ENCODE data around the gene TRABD. TPM values are rescaled to one million over a fixed set of nuclear protein-coding genes. Genes with fewer than 3 reads are reported as not detected.
"Not testable (repeated sequence)": the region's sequence is repeated elsewhere in the genome, so short reads cannot be mapped to it uniquely, and the experiment has no call there.

Gene TRABD, protein sequence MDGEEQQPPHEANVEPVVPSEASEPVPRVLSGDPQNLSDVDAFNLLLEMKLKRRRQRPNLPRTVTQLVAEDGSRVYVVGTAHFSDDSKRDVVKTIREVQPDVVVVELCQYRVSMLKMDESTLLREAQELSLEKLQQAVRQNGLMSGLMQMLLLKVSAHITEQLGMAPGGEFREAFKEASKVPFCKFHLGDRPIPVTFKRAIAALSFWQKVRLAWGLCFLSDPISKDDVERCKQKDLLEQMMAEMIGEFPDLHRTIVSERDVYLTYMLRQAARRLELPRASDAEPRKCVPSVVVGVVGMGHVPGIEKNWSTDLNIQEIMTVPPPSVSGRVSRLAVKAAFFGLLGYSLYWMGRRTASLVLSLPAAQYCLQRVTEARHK
- 10 to 100 TPM; 16.8 to 34.6 (median 28.6) TPM for polyA plus RNA-seq (ENCODE audit: insufficient read length in 4 of 4)

DNA sequence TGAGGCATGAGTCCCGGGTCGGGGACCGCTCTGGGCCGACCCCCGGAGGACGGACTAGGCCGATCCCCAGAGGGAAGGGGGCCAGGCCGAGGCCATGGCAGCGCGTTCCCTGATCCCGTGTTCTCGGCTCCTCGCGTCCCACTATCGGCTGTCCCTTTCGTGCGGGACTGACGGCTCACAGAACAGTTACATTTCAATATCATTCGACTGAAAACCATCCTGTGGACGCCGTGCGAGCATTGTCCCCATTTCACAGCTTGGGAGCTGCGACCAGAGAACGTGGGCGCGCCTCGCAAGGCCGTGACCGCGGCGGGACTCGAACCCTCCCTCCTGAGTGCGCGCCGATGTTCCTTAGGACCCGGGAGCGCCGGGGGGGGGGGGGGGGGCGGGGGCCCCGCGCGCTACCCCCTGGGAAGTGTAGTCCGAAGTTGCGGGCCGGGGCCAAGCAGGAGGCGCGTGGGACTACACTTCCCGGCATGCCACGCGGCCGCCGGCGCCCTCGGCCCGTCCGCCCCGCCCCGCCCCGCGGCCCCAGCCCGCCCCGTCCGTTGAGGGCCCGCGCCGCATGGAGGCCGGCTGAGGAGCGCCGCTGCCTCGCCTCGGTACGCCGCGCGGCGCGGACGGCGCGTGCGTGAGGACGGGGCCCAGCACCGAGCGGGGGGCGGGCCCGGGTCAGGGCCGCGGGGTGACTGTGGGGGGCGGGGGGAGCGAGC, at the start of gene TRABD:
Gene TRABD, plus strand, starts transcription at position 539 of the 713 bp plus-strand sequence. CDS start 7,148 bp downstream, outside the sequence.
- peak in 3 of 4 donors; percentile 59 to 73 (median 60) for DNase-seq (ENCODE audit: low read depth in 4 of 4, low spot score in 2 of 4)

DNA sequence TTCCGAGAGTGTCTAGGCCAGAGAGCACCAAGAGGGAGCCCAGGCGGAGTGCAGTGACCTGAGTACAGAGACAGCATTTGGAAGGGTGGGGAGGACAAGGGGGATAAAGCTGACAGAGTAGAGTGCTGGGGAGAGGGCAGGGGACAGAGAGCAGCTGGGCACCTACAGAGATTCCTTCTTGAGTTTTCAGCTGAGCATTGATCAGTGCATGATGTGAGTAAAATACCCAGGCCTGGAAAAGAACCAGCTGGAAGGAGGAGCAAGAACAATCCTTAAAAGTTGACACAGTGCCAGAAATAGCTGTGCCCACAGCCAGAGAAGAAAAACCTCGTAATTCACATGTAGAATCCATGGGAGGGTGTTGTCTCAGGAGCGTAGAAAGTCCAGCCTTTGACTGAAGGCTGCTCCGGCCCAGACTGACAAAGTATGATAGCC, 49.1 kb upstream of the TRABD start:
- no peak for DNase-seq (ENCODE audit: low read depth in 4 of 4, low spot score in 2 of 4)

DNA sequence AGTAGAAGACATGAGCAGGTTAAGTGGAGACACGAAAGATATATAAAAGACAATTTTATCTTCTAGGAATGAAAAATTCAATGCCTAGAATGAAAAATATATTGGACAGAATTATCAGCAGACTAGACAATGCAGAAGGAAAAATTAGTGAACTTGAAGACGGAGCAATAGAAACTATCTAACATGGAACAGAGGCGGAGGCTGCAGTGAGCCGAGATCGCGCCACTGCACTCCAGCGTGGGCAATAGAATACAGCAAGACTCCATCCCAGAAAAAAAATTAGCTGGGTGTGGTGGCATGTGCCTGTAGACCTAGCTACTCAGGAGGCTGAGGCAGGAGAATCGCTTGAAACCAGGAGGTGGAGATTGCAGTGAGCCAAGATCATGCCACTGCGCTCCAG, 48.4 kb upstream of the TRABD start:
- DNase-seq (ENCODE audit: low read depth in 4 of 4, low spot score in 2 of 4), result not testable (repeated sequence)

DNA sequence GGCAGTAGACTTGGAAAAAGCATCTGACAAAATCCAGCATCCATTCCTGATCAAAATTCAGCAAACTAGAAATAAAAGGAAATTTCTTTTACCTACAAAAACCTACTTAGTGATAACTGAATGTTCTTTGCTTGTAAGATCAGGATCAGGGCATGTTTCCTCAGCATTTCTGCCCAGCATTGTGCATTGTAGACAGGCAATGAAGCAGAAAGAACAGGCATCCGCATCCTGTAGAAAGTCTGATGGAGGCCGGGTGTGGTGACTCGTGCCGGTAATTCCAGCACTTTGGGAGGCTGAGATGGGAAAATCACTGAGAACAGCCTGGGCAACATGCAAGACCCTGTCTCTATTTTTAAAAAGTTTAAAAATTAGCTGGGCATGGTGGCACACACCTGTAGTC, 47.7 kb upstream of the TRABD start:
- DNase-seq (ENCODE audit: low read depth in 4 of 4, low spot score in 2 of 4), result no peak

DNA sequence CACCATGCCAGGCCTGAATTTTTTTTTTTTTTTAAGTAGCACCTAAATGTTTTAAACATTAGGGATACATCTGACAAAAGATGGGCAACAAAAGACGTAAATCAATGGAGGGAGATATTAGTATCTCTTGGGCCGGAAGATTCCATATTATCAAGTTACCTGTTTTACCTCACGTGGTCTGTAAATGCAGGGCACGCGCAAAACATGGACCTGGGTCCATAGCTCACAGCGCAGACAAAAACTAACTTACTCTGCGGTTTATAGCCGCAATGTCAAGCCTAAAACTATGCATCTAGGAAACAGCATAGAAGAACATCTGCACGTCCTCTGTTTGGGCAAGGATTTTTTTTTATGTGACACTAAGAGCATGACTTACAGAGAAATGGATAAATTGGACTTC, 46.7 kb upstream of the TRABD start:
- no peak for DNase-seq (ENCODE audit: low read depth in 4 of 4, low spot score in 2 of 4)

DNA sequence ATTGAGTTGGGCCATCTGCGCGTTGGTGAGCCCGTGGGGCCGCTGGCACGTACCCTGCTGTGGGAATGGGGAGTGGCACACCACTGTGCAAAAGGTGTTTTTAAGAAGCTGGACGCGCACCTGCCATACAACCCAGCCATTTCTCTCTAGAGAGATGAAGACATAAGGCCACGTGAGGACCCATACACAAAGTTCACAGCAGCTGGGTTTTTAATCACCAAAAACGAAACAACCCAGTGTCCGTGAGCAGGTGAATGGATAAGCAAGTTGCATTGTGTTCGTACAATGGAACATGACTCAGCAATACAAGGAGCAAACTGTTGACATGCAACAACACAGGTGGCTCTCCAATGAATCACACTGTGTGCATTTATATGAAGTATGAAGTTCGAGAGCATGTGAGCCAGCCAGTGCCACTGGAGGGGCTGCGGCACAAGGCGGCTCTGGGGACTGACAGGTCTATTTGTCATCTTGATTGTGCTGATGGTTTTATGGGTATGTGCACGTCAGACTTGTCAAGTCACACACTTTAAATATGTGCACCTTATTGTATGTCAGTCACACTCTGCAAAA, 45.8 kb upstream of the TRABD start:
- DNase-seq (ENCODE audit: low read depth in 4 of 4, low spot score in 2 of 4), result no peak

DNA sequence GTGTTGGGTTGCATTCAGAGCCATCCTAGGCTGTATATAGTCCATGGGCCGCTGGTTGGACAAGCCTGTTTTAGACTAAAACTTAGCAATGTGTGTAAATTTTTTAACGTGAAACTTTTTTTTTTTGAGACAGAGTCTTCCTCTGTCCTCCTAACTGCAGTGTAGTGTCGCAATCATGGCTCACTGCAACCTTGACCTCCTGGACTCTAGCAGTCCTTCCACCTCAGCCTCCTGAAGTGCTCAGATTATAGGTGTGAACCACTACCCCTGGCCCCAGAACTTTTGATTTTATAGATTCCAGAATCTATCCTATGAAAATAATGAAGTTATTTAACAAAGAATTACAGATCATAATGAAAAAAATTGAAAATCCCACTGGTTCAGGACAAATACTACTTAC, 45.1 kb upstream of the TRABD start:
- DNase-seq (ENCODE audit: low read depth in 4 of 4, low spot score in 2 of 4), result no peak

DNA sequence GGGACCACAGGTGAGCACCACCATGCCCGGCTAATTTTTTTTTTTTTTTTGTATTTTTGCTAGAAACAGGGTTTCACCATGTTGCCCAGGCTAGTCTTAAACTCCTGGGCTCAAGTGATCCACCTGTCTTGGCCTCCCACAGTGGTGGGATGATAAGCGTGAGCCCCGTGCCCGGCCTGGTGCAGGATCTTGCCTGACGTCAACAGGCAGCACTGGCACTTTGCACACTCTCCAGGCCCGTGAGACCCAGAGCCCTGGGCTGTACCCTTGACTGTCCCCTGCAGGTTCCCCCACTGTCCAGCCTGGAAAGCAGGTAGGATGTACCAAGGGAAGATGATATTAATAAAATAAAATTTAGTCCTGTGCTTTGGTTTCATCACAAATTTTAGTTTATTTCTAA, 44.3 kb upstream of the TRABD start:
- no peak for DNase-seq (ENCODE audit: low read depth in 4 of 4, low spot score in 2 of 4)

DNA sequence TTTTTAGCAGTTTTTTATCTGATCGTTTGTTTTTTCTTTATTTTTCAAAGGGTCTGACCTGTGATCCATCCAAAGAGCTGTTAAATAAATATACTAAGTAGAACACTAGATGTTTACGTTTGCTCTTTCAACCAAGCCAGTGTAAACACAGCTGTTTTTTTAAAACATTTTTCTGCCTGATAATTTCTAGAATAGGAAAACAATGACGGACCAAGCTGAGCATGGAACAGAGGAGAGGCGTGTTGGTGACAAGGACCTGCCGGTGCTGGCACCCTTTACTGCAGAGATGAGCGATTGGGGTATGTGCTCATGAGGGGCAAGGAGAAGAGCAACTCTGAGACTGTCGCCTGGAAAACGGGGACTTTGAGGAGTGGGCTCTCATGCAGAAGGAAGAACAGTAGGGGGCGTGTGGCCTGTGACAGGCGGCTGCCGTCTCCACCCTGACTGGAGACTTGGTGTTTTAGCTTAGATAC, 43.8 kb upstream of the TRABD start:
- no peak for DNase-seq (ENCODE audit: low read depth in 4 of 4, low spot score in 2 of 4)

DNA sequence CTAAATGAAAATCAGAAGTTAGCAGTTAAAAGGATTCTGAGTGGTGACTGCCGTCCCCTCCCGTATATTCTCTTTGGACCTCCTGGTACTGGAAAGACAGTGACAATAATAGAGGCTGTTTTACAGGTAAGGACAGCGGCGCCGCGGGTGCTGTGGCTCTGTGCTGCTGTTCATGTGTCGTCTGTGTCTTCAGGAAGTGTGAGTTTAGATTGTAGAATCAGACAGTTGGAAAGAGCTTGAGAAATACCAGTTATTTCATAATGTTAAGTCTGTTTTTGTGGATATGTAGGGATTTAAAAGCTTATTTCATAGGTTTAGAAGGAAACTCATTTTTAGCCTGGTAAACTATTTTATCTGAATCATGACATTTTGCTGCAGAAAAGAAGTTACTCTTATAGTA, 42.6 kb upstream of the TRABD start:
- no peak for DNase-seq (ENCODE audit: low read depth in 4 of 4, low spot score in 2 of 4)

DNA sequence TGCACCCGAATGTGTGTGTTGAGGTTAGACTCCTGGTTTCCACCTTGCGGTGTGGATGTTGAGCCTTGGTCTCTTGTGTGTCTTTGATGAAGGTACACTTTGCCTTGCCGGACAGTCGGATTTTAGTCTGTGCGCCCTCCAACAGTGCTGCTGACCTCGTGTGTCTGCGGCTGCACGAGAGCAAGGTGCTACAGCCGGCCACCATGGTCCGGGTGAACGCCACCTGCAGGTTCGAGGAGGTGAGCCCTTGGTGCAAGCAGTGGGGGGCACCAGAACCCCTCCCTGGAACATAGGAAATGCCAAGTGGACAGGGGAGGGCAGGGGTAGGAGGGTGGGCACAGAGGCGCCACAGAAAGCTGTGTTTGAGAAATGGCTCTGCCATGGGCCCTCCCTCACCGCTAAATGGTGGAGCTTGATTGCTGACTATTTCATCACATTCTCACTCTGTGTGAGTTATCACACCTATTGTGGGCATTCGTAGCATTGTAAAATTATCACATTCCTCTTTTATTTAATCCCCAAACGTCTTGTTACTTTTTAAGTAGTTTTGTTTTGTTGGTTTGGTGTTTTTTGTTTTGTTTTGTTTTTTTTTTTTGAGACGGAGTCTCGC, 41.6 kb upstream of the TRABD start:
- DNase-seq (ENCODE audit: low read depth in 4 of 4, low spot score in 2 of 4), result no peak

DNA sequence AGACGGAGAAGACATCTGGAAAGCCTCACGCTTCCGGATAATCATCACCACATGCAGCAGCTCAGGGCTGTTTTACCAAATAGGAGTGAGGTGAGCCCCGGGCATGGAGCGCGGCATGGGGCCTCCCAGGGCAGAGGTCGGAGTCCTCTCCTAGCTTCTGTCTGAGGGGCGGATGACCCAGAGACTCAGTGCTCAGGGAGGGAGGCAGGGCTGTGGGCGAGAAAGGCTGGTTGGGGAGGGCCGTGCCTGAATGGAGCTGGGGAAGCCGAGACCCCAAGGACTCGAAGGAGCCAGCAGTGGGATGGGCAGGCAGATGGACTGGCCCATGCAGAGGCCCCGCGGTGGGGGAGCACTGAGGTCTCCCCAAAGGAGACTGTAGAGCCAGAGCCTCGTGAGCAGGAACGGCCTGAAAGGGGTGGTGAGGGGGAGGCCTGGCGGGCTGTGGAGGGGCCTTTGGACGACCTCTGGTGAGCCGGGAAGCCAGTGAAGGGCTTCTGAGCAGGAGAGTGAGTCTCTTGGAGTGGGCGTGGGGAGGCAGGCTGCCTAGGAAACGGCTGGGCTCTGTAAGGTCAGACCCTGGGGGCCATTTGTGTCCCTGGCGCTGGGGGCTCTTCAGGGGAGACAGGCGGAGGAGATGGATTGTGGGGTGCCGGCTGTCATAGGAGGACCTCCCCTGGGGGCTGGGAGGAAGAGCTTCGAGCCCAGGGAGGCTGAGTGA, 39.8 kb upstream of the TRABD start:
- no peak for DNase-seq (ENCODE audit: low read depth in 4 of 4, low spot score in 2 of 4)

DNA sequence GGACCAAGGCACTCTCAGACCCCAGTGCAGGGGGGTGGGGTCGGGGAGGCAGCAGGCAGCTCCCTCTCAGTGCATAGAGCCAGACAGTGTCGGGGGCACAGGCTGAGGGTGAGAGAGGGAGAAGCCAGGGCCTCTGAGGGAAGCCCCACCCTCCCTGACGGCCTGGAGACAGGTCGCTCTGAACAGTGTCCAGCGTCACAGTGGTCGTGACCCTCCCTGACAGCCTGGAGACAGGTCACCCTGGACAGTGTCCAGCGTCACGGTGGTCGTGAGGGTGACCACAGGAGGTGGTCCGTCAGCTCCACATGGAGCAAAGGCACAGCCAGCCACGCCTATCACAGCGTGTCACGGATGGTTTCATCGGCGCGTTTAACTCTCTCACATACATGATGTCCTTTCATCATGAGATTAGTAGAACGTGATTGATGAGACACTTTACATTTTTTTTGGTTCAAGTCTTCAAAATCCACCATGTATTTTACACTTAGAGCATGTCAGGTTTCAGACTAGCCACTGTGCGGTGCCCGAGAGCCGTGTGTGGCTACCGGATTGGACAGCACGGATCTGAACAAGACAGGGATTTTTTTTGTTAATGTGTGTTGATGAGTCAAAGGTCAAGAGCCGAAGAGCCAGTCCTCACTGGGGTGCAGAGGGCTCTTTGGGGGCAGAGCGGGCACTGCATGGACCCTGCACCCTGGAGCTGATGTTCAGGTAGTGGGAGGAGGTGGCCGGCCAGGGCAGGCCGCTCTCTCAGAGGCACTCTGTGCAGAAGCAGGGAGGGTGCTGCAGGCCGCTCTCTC, 39.1 kb upstream of the TRABD start:
- peak in 2 of 4 donors; percentile 30 to 61 for DNase-seq (ENCODE audit: low read depth in 4 of 4, low spot score in 2 of 4)

DNA sequence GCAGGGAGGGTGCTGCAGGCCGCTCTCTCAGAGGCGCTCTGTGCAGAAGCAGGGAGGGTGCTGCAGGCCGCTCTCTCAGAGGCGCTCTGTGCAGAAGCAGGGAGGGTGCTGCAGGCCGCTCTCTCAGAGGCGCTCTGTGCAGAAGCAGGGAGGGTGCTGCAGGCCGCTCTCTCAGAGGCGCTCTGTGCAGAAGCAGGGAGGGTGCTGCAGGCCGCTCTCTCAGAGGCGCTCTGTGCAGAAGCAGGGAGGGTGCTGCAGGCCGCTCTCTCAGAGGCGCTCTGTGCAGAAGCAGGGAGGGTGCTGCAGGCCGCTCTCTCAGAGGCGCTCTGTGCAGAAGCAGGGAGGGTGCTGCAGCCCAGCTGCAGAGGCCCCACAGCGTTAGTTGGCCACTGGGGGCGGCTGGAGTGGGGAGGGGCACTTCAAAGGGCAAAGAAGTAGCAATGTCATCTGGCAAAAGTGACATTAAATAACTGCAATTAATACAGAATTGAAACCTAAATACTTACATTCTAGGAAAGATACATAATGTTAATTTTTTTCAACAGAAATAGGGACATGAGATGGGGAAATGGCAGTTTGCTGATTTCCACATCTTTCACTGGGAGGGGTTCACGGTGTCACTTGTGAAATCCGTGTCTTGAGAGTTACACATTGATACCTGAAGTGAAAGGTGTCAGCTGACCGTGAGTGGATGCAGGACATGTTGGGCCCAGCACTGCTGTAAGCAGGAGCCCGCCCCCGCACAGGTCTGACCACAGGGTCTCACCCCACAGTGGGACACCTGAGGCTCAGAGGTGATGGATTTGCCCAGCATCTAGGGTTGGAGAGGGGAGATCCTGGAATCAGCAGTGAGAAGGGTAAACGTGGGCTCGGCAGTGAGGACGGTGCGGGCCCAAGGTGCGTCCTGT, 38.2 kb upstream of the TRABD start:
- DNase-seq (ENCODE audit: low read depth in 4 of 4, low spot score in 2 of 4), result not testable (repeated sequence)

DNA sequence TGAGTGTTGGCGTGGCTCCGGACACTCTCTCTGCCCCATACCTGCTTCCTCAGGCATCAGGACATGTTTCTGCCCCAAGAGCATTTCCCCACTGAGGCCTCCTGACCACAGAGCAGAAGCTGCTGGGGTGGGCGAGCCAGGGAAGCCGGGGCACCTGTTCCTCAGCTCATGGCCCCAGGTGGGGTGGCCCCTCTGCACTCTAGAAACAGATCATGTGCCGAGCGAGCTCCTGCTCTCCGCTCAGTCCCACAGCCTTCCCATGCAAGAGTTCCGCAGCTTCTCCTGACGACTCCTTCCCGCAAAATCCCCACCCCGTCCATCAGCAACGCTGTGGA, 37.6 kb upstream of the TRABD start:
- no peak for DNase-seq (ENCODE audit: low read depth in 4 of 4, low spot score in 2 of 4)

DNA sequence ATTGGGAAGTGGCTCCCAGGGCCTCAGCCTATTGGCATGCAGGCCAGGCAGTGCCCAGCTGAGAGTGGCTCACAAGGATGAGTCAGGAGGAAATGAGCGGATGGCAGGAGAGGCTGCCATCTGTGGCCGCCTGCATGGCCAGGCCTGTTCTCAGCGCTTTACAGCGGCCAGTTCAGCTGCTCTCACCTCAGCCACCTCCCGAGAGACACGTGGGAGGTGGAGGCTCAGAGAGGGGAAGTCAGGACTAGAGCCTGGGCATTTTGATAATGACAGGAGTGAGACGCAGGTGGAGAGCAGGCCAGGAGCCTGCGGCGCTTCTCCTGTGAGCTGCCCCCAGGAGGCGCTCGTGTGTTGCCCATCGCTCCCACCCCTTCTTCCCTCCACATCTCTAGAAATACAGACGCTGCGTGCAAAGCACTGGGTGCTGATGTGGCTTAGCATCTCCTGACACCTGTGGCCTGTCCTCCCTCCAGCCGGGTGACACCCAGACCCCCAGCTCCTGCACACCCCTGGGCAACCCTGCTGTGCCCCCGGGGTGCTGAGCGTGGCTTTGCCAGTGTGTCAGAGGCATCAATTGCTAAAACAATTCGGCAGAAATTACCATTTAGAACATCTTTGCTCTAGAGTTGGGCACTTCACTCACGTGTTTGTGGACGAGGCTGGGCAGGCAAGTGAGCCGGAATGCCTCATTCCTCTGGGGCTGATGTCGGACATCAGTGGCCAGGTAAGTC, 36.6 kb upstream of the TRABD start:
- no peak for DNase-seq (ENCODE audit: low read depth in 4 of 4, low spot score in 2 of 4)

DNA sequence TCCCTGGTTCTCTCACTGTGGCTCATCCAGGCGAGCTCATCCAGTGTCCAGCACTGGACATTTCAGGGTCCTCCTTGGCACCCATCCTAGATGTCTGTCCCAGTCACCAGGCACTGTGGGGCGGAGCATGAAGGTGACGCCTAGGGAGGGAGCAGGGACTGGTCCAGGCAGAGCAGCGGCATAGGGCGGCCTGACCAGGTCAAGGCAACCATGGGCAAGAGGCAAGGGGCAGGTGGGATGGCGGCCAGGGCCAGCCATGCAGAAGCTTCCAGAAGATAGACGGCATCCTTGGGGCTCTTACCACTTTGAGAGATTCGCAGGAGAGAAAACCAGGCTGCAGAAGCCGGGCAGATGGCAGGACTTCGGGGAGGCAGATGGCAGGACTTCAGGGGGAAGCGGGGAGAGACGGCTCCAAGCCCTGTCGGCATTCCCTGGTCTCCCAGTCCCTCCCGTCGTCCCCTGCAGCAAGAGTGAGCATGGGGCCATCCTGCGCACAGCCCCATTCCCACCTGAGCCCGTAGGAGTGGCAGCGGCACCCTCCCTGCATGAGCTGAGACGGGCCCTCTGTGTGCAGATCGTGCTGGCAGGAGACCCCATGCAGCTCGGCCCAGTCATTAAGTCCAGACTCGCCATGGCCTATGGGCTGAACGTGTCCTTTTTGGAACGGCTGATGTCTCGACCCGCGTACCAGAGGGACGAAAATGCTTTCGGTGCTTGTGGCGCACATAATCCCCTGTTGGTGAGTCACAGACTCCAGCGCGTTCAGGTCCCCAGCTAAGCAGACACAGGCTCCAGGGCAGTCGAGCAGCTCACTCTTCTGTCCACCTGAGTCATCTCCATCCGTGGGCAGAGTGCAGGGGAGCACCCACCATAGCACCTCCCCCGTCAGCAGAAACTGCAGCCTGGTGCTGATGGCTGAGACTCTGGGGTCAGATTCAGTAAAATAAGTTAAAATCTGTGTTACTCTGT, 35.3 kb upstream of the TRABD start:
- no peak for DNase-seq (ENCODE audit: low read depth in 4 of 4, low spot score in 2 of 4)
